ENCODE results near the gene HHAT. TPM values are rescaled to one million over a fixed set of nuclear protein-coding genes. Genes with fewer than 3 reads are reported as not detected.
A peak's percentile ranks its signal among the peaks of the same experiment; 100 is the strongest.

HHAT gene
- total and polyA plus RNA-seq, 12 donors = 0.81 to 4.3 (median 2.6) TPM

DNA sequence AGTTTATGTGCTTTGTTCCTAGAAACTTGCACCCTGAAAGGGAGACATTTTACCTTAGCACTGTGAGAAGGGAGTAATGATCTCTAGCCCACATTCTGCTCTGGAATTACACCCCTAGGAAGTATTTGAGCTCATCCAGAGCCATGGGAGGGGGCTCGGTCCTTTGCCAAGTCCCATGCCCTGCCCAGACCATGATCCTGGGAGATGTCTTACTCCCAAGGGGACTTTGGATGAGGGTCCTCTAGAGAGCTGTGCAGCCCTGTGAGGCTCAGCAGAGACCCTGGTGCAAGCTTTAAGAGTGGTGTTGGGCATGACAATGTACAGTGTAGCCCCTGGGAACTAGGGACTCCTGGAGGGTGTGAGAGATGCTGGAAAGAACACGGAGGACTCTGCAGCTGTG, 241.4 kb downstream of the HHAT start:
- Histone ChIP-seq H3K27me3 (no peaks in the 10 kb centered on the region), H3K4me3 (no peak overlapping the region), H3K4me1 (no peaks in the 10 kb centered on the region), H3K36me3 (no peaks in the 10 kb centered on the region), H3K27ac (no peak overlapping the region), H3K9me3 (no peaks in the 10 kb centered on the region)
- TF ChIP-seq, protein P1, sequence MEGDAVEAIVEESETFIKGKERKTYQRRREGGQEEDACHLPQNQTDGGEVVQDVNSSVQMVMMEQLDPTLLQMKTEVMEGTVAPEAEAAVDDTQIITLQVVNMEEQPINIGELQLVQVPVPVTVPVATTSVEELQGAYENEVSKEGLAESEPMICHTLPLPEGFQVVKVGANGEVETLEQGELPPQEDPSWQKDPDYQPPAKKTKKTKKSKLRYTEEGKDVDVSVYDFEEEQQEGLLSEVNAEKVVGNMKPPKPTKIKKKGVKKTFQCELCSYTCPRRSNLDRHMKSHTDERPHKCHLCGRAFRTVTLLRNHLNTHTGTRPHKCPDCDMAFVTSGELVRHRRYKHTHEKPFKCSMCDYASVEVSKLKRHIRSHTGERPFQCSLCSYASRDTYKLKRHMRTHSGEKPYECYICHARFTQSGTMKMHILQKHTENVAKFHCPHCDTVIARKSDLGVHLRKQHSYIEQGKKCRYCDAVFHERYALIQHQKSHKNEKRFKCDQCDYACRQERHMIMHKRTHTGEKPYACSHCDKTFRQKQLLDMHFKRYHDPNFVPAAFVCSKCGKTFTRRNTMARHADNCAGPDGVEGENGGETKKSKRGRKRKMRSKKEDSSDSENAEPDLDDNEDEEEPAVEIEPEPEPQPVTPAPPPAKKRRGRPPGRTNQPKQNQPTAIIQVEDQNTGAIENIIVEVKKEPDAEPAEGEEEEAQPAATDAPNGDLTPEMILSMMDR (IDR thresholded peaks at IDR 0.05) = no peak
- DNase-seq = no peak
- no peak for ATAC-seq
- WGBS, 2 donors = 87 to 89% methylated on average over 2 of the region's 2 CpGs
- intact Hi-C loops (cut with DNase I) = loop anchor here in 1 of 10 donors (10.0 kb wide), 1 partner anchor 375 kb away; no protein-coding TSS in a partner anchor

DNA sequence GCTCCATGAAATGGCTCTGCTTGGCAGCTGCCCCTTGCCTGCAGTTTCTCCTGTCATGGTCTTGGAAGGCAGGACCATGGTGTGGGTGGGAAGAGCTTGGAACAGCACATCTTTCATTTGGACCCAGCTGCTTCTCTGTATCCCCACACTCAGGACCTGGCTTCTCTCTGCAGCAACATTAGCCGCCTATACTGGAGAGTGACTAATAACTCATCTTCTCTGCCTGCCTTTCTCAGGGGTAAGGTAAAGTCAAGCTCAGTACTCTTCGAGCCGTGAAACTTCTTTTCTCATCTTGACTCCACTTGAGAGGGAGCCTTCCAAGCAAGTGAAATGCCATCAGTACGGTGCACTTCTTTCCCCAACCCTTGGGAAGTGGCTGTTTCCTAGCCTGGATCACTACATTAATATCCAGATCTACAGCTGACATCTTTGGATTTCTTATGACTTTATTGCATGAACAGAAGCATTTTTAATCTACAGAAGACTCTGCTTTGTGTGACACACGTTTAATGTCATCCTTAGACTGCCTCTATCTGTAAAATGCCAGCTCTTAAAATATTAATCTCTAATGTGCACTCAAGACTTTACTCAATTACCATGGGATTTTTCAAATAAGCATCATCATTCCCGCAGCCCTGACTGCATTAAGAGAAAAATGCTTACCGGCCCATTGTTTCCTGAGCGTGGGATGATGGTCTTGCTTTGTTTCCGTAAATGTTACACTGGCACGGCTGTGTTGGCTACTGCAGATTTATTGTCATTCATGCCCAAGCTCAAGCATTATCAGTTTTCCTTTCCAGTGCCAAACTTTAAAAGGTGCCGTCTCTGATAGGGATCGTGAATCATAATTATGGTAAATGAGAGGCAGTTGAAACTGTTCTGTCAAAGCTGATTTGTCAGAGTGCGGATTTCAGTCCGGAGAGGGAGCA, 242.9 kb downstream of the HHAT start:
- TF ChIP-seq, protein P1 (IDR thresholded peaks at IDR 0.05) = no peak
- no peaks in the 10 kb centered on the region for H3K36me3 ChIP-seq
- no peaks in the 10 kb centered on the region for H3K4me1 ChIP-seq
- intact Hi-C loops (cut with DNase I) = loop anchor here in 1 of 10 donors (10.0 kb wide), 1 partner anchor 373 kb away; no protein-coding TSS in a partner anchor
- 87 to 89% methylated on average over 14 of the region's 14 CpGs for WGBS, 2 donors
- no peak overlapping the region for H3K27ac ChIP-seq
- DNase-seq = no peak
- H3K27me3 ChIP-seq = no peaks in the 10 kb centered on the region
- H3K9me3 ChIP-seq = peaks cover 0 to 9% (median 1%) of the 10 kb centered on the region in 11 donors
- H3K4me3 ChIP-seq = no peak overlapping the region
- ATAC-seq = no peak

DNA sequence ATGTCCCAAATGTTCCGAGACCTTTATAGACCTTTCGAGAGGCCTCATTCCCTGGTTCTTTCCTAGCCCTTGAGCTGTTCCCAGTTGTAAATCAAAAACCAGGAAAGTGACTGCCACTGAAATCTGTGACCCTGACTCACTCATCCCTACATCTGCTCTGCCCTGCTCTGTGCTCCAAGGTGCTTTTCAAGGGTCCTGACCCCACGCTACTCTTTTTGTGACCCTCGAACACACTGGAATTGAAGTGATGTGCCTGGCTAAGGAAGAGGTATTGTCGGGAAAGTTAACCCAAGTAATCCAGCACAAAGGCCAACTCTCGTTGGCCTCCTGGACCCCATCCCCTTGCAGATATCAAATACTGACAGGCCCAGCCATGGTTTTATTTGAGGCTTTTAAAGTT, 244.4 kb downstream of the HHAT start:
- no peaks in the 10 kb centered on the region for H3K4me1 ChIP-seq
- intact Hi-C loops (cut with DNase I) = loop anchor here in 1 of 10 donors (10.0 kb wide), 1 partner anchor 372 kb away; no protein-coding TSS in a partner anchor
- no peaks in the 10 kb centered on the region for H3K36me3 ChIP-seq
- no peak for ATAC-seq
- WGBS, 2 donors = 91 to 94% methylated on average over 6 of the region's 6 CpGs
- no peak overlapping the region for H3K4me3 ChIP-seq
- H3K9me3 ChIP-seq = peaks cover 0 to 17% (median 6%) of the 10 kb centered on the region in 11 donors
- no peak overlapping the region for H3K27ac ChIP-seq
- H3K27me3 ChIP-seq = no peaks in the 10 kb centered on the region
- DNase-seq = no peak
- TF ChIP-seq, protein P1 (IDR thresholded peaks at IDR 0.05) = no peak

DNA sequence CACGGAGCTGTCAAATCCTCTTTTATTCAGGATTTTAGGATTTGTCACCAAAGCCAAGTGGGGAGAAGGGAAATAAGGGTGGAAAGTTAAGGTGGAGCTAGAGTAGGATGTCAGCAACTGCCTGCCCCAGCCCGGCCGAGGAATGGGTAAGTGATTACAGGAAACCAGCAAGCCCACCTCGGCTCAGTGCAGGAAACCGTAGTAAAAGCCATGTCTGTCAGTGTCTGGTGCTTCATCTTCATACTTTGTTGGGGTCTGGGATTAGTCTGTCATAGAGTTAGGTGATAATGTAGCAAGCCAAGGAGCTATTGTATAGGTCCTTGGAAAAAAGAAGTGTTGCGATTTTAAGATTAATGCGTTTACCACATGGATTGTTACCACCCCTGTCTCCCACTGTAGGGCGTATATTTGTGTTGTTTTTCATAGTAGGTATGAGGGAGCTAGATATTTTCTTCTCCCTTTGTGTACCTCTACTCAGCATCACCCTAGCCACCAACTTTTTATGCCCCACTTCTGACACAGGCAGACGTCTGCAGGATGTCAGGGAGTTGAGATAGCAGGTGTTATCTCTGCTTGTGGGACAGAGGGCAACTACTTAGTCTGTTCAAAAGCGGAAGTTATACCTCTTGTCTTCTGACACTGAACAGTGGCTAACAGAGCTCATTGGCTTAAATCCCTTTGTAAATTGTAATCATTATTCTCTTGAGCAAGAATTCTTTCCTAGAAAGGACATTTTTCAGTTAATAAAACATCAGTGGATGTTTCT, 253.7 kb downstream of the HHAT start:
- no peaks in the 10 kb centered on the region for H3K27me3 ChIP-seq
- ATAC-seq = peak in 1 of 8 donors; percentile 27
- H3K4me3 ChIP-seq = no peak overlapping the region
- no peaks in the 10 kb centered on the region for H3K4me1 ChIP-seq
- H3K9me3 ChIP-seq = peaks cover 0 to 1% (median 0%) of the 10 kb centered on the region in 11 donors
- TF ChIP-seq, protein P1 (IDR thresholded peaks at IDR 0.05) = no peak
- WGBS, 2 donors = 45 to 59% methylated on average over 10 of the region's 10 CpGs
- DNase-seq = no peak
- H3K27ac ChIP-seq = no peak overlapping the region
- no peaks in the 10 kb centered on the region for H3K36me3 ChIP-seq
- intact Hi-C loops (cut with DNase I) = loop anchor here in 5 of 10 donors (5.0 to 10.0 kb wide), 6 partner anchors 128 to 555 kb away; partner anchors contain the start of gene KCNH1 (in 1 of the 5)

Data from heart right ventricle (tissue), 16 donors.